Upper lobe of left lung (tissue), 6 donors: ENCODE measurements around the gene MUC6. TPM values are rescaled to one million over a fixed set of nuclear protein-coding genes. Genes with fewer than 3 reads are reported as not detected.
A peak's percentile ranks its signal among the peaks of the same experiment; 100 is the strongest.

Experiments used
- ATAC-seq, 2 donors: fragments of 200-7000 bp; cut with Tn5 transposase; one replicate each; pipeline ENCODE4 v1.9.1; 2022; ENCODE audit warnings: mild to moderate bottlenecking in 2 of 2, moderate library complexity in 2 of 2; ENCODE audit not compliant: low FRiP score in 2 of 2
- DNase-seq, 2 donors: peaks; one replicate each; pipeline ENCODE4 v3.0.0-alpha.2; 2019 to 2020
- H3K27ac ChIP-seq, 4 donors: fragments of 200-600 bp; sonication (generic); one replicate each; pipeline ENCODE4 v1.5.1; 2016 to 2019
- H3K27me3 ChIP-seq, 4 donors: fragments of 200-600 bp; sonication (generic); one replicate each; pipeline ENCODE4 v1.5.1; 2017 to 2019
- H3K36me3 ChIP-seq, 4 donors: fragments of 200-600 bp; sonication (generic); one replicate each; pipeline ENCODE4 v1.5.1; 2016 to 2019
- H3K4me1 ChIP-seq, 4 donors: fragments of 200-600 bp; sonication (generic); one replicate each; pipeline ENCODE4 v1.5.1; 2018 to 2019
- H3K4me3 ChIP-seq, 4 donors: fragments of 200-600 bp; sonication (generic); one replicate each; pipeline ENCODE4 v1.5.1; 2017 to 2019; ENCODE audit warnings: mild to moderate bottlenecking in 2 of 4, moderate library complexity in 1 of 4
- H3K9me3 ChIP-seq, 4 donors: fragments of 200-600 bp; sonication (generic); one replicate each; pipeline ENCODE4 v1.5.1; 2018 to 2019
- CTCF ChIP-seq, 6 experiments: fragments of 450-650 bp in 4 of 6; fragments of 200-600 bp in 2 of 6; sonication (generic) in 2 of 6; IDR thresholded peaks; one replicate each; pipeline ENCODE4 v1.5.1; 2016 to 2019; ENCODE audit warnings: antibody characterized with exemption in 6 of 6
- EP300 ChIP-seq, 4 donors: sonication (generic); formaldehyde crosslinking; IDR thresholded peaks; one replicate each; pipeline ENCODE4 v1.5.1; 2017; ENCODE audit warnings: antibody characterized with exemption in 4 of 4, control low read depth in 2 of 4
- POLR2A ChIP-seq, 4 donors: fragments of 450-650 bp; IDR thresholded peaks; one replicate each; pipeline ENCODE4 v1.5.1; 2016 to 2017; ENCODE audit warnings: antibody characterized with exemption in 4 of 4, mild to moderate bottlenecking in 2 of 4
- POLR2AphosphoS5 ChIP-seq, 2 donors: sonication (generic); formaldehyde crosslinking; IDR thresholded peaks; one replicate each; pipeline ENCODE4 v1.5.1; 2017; ENCODE audit warnings: antibody characterized with exemption in 2 of 2
- WGBS, 2 donors: methylation state at CpG; one replicate each; pipeline ENCODE4 v1.1.5; 2017 to 2018; 5-methylcytosine and 5-hydroxymethylcytosine counted together
- total RNA-seq, 6 donors: library from RNA; depleted of rRNA in 4 of 6; stranded (reverse); fragments of >200 nt in 4 of 6; gene quantifications; one replicate each; pipeline versions ENCODE4 v1.1.0 to v1.2.1, GENCODE V29; 2016 to 2021
- donor health status: DM: no; HTN: no; CAD: no; lungs with moderate emphysema.
- donor health status: DM: no; HTN: yes; CAD: no; lungs with severe emphysema.

MUC6 gene
- total RNA-seq, 6 donors from 2014 or later = 0.06 to 4.2 (median 0.51) TPM; not detected in 3

- Histone ChIP-seq H3K36me3 (peaks cover 47 to 96% (median 85%) of the 10 kb centered on the region in 4 donors), H3K4me1 (peaks cover 0 to 5% (median 1%) of the 10 kb centered on the region in 4 donors), H3K27me3 (no peaks in the 10 kb centered on the region), H3K4me3 (no peak overlapping the region), H3K9me3 (no peaks in the 10 kb centered on the region), H3K27ac (no peak overlapping the region)
- ATAC-seq (no peak), DNase-seq (peak in 1 of 2 donors; percentile 50)
- WGBS, 2 donors = 79 to 83% methylated on average over 21 to 24 of the region's 24 CpGs
- TF ChIP-seq CTCF (IDR thresholded peaks at IDR 0.05) (no peak), POLR2AphosphoS5 (IDR thresholded peaks at IDR 0.05) (no peak), POLR2A (IDR thresholded peaks at IDR 0.05) (no peak), EP300 (IDR thresholded peaks at IDR 0.05) (no peak)
Observed at GRCh38 chr11:991711-992307, 44.7 kb downstream of the MUC6 start.

GRCh38 chr11:991034-991433 lies 45.5 kb downstream of the MUC6 start:
- H3K9me3 ChIP-seq = no peaks in the 10 kb centered on the region
- H3K4me3 ChIP-seq = no peak overlapping the region
- no peaks in the 10 kb centered on the region for H3K27me3 ChIP-seq
- peaks cover 4 to 13% (median 8%) of the 10 kb centered on the region in 4 donors for H3K4me1 ChIP-seq
- no peak overlapping the region for H3K27ac ChIP-seq
- TF ChIP-seq POLR2A (IDR thresholded peaks at IDR 0.05) = no peak
- no peak for TF ChIP-seq POLR2AphosphoS5 (IDR thresholded peaks at IDR 0.05)
- no peak for TF ChIP-seq EP300 (IDR thresholded peaks at IDR 0.05)
- no peak for TF ChIP-seq CTCF (IDR thresholded peaks at IDR 0.05)
- DNase-seq = no peak
- H3K36me3 ChIP-seq = peaks cover 47 to 96% (median 86%) of the 10 kb centered on the region in 4 donors
- no peak for ATAC-seq
- 94 to 95% methylated on average over 11 to 12 of the region's 12 CpGs for WGBS, 2 donors

- Histone ChIP-seq H3K9me3 (no peaks in the 10 kb centered on the region), H3K27me3 (no peaks in the 10 kb centered on the region), H3K36me3 (peaks cover 54 to 100% (median 92%) of the 10 kb centered on the region in 4 donors), H3K4me1 (peaks cover 4 to 22% (median 10%) of the 10 kb centered on the region in 4 donors), H3K27ac (no peak overlapping the region), H3K4me3 (no peak overlapping the region)
- ATAC-seq (no peak), DNase-seq (no peak)
- 91 to 100% methylated on average over 4 to 7 of the region's 10 CpGs for WGBS, 2 donors
- TF ChIP-seq CTCF (IDR thresholded peaks at IDR 0.05) = no peak
- no peak for TF ChIP-seq POLR2A (IDR thresholded peaks at IDR 0.05)
- no peak for TF ChIP-seq EP300 (IDR thresholded peaks at IDR 0.05)
- no peak for TF ChIP-seq POLR2AphosphoS5 (IDR thresholded peaks at IDR 0.05)
Observed at GRCh38 chr11:990101-990500, 46.4 kb downstream of the MUC6 start.

- no peak for TF ChIP-seq EP300 (IDR thresholded peaks at IDR 0.05)
- Histone ChIP-seq H3K4me3 (no peak overlapping the region), H3K9me3 (no peaks in the 10 kb centered on the region), H3K27me3 (no peaks in the 10 kb centered on the region), H3K4me1 (peaks cover 4 to 22% (median 10%) of the 10 kb centered on the region in 4 donors), H3K36me3 (peaks cover 33 to 92% (median 83%) of the 10 kb centered on the region in 4 donors), H3K27ac (no peak overlapping the region)
- ATAC-seq (no peak), DNase-seq (no peak)
- 95 to 96% methylated on average over 14 to 15 of the region's 15 CpGs for WGBS, 2 donors
Observed at GRCh38 chr11:987671-988070, 48.8 kb downstream of the MUC6 start.

- 95 to 96% methylated on average over 7 to 9 of the region's 9 CpGs for WGBS, 2 donors
- DNase-seq (no peak), ATAC-seq (no peak)
- H3K36me3 ChIP-seq = peaks cover 30 to 92% (median 79%) of the 10 kb centered on the region in 4 donors
- H3K4me3 ChIP-seq = no peak overlapping the region
- peaks cover 4 to 24% (median 10%) of the 10 kb centered on the region in 4 donors for H3K4me1 ChIP-seq
- H3K27me3 ChIP-seq = no peaks in the 10 kb centered on the region
- TF ChIP-seq CTCF (IDR thresholded peaks at IDR 0.05) (no peak), POLR2A (IDR thresholded peaks at IDR 0.05) (no peak), EP300 (IDR thresholded peaks at IDR 0.05) (no peak), POLR2AphosphoS5 (IDR thresholded peaks at IDR 0.05) (no peak)
- no peaks in the 10 kb centered on the region for H3K9me3 ChIP-seq
- H3K27ac ChIP-seq = no peak overlapping the region
Observed at GRCh38 chr11:986952-987305, 49.6 kb downstream of the MUC6 start.
